Brain microvascular endothelial cell (primary cell): ENCODE results near the gene RAX.

Experiments used
- DNase-seq: peaks from one replicate; pipeline ENCODE4 v3.0.0-alpha.2; 2020
- H3K27ac ChIP-seq: fragments of 250-450 bp; sonication (Bioruptor Pico); 2 replicates; pipeline ENCODE4 v1.5.1; 2020; ENCODE audit warnings: mild to moderate bottlenecking, moderate library complexity
- H3K27me3 ChIP-seq: fragments of 250-450 bp; sonication (Bioruptor Pico); replicated peaks from 2 replicates; pipeline ENCODE4 v1.5.1; 2020; ENCODE audit warnings: mild to moderate bottlenecking
- H3K36me3 ChIP-seq: fragments of 250-450 bp; sonication (Bioruptor Pico); replicated peaks from 2 replicates; pipeline ENCODE4 v1.5.1; 2020; ENCODE audit warnings: mild to moderate bottlenecking
- H3K4me3 ChIP-seq: 2 replicates; pipeline ENCODE4 v1.5.1; 2011; ENCODE audit warnings: low read depth, mild to moderate bottlenecking, control low read depth, low read length, moderate library complexity
- in situ Hi-C: cut with HindIII; loops from 2 replicates; pipeline ENCODE4 v1.10.0; 2017; ENCODE audit warnings: low sequenced_read_pairs, low pct_ligation_motif_present
- TF ChIP-seq, protein P1 (sequence below): IDR thresholded peaks from 2 replicates; pipeline ENCODE4 v1.5.1; 2011; ENCODE audit warnings: low read depth, mild to moderate bottlenecking, moderate library complexity, low read length, control low read depth, inconsistent platforms; ENCODE audit errors: missing control alignments

Gene RAX

DNA sequence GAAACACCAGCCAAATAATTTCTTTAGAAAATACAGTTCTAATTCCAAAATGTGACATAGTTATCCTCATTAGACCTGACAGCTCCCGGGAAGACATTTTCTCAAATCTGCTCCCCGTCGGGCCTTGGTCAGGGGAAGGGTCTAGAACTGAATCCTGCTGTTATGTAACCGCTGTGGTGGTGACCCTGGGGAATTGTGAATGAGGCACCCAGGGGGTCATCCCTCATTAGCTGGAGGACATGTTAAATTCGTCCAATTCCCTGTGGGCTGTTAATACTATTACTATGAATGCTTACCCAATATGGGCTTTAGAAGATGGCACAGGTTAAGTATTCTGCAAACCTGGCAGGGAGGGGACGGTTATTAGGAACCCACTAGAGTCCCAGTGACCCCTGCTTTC is 33.4 kb upstream of the RAX start:
- TF ChIP-seq, protein P1, sequence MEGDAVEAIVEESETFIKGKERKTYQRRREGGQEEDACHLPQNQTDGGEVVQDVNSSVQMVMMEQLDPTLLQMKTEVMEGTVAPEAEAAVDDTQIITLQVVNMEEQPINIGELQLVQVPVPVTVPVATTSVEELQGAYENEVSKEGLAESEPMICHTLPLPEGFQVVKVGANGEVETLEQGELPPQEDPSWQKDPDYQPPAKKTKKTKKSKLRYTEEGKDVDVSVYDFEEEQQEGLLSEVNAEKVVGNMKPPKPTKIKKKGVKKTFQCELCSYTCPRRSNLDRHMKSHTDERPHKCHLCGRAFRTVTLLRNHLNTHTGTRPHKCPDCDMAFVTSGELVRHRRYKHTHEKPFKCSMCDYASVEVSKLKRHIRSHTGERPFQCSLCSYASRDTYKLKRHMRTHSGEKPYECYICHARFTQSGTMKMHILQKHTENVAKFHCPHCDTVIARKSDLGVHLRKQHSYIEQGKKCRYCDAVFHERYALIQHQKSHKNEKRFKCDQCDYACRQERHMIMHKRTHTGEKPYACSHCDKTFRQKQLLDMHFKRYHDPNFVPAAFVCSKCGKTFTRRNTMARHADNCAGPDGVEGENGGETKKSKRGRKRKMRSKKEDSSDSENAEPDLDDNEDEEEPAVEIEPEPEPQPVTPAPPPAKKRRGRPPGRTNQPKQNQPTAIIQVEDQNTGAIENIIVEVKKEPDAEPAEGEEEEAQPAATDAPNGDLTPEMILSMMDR, result no peak
- H3K4me3 ChIP-seq, result no peak overlapping the region
- no peak overlapping the region for H3K27ac ChIP-seq
- no peak for DNase-seq
- H3K27me3 ChIP-seq, result peaks cover 11% of the 10 kb centered on the region
- H3K36me3 ChIP-seq, result no peaks in the 10 kb centered on the region
- in situ Hi-C loops, result no loop called here

GRCh38 chr18:59305295-59305694 is 32.0 kb upstream of the RAX start:
- in situ Hi-C loops, result no loop called here
- H3K27ac ChIP-seq, result no peak overlapping the region
- H3K27me3 ChIP-seq, result peaks cover 8% of the 10 kb centered on the region
- no peaks in the 10 kb centered on the region for H3K36me3 ChIP-seq
- TF ChIP-seq, protein P1, result no peak
- no peak overlapping the region for H3K4me3 ChIP-seq
- no peak for DNase-seq

DNA sequence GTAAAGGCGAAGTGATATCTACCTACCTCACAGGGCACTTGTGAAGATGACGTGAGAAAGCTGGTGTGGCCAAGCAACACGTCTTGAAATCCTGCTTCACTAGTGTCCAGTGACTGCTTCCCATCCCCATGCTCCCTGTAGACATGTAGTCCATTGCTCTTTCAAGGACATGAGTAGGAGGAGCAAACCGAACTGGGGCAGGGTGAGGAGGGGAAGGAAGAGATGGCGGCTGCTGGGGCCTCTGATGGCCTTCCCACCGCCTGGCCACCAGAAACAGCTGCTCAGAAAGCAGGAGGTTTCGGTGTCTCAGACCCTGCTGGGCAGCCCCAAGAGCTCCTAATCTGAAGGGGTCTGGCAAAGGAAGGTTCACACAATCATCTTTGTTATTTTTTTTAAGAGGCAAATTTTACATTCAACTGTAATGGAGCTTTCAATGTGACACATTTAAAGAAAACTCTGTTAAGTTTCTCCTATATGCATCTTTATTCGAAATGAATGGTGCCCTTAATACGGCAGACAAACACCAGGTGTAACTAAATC is 30.5 kb upstream of the RAX start:
- Histone ChIP-seq H3K27ac (no peak overlapping the region), H3K4me3 (no peak overlapping the region), H3K36me3 (no peaks in the 10 kb centered on the region), H3K27me3 (peaks cover 5% of the 10 kb centered on the region)
- DNase-seq, result no peak
- TF ChIP-seq, protein P1, result no peak
- in situ Hi-C loops, result no loop called here

DNA sequence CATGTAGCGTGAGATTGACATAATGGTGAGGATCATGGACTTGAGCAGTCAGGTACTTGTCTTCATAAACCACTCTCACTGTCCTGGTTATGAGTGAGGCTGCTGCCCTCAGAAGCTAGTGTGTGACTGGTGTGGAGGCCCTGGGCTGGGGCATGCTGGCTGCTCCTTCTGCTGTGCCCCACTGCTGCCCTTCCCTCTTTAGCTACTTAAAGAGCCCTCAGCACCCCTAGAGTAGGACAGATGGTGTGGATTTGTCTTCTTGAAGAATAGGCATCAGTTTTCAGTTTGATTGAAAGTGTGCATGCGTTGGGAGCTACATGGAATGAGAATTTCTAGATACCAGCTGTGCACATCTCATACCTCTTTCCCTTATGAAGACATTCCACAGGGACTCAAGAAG is 29.8 kb upstream of the RAX start:
- Histone ChIP-seq H3K36me3 (no peaks in the 10 kb centered on the region), H3K4me3 (no peak overlapping the region), H3K27me3 (peaks cover 6% of the 10 kb centered on the region), H3K27ac (no peak overlapping the region)
- TF ChIP-seq, protein P1, result no peak
- DNase-seq, result no peak
- in situ Hi-C loops, result no loop called here

DNA sequence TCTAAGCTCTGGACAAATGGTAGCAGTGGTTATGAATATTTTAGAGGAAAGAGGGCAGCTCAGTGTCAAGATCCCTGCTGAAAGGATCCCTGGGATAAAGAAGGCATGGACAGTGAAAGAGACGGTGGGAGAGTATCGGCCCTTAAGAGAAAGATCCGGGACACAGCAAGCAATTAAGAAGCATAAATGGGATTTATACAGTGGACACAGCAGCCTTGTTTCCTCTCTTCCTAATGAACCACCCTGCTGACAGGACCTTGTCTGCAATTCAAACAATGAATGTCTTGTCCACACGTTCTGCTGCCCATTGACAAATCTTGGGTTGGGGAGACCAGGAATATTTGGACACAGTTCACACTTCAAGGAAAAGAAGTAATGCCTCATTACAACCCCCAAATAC is 28.7 kb upstream of the RAX start:
- no peak for DNase-seq
- in situ Hi-C loops, result no loop called here
- Histone ChIP-seq H3K27ac (no peak overlapping the region), H3K27me3 (peaks cover 6% of the 10 kb centered on the region), H3K36me3 (no peaks in the 10 kb centered on the region), H3K4me3 (no peak overlapping the region)
- TF ChIP-seq, protein P1, result no peak

- H3K4me3 ChIP-seq, result no peak overlapping the region
- no peak for DNase-seq
- peaks cover 4% of the 10 kb centered on the region for H3K27me3 ChIP-seq
- no peak overlapping the region for H3K27ac ChIP-seq
- in situ Hi-C loops, result no loop called here
- H3K36me3 ChIP-seq, result no peaks in the 10 kb centered on the region
- TF ChIP-seq, protein P1, result no peak
Observed at GRCh38 chr18:59300676-59301285, 27.5 kb upstream of the RAX start.
